Neuronal stem cell (in vitro differentiated cells): ENCODE data around the gene MRFAP1.
A peak's percentile ranks its signal among the peaks of the same experiment; 100 is the strongest.

Experiments
- DNase-seq: peaks from one replicate; pipeline ENCODE4 v3.0.0-alpha.2; 2013; ENCODE audit warnings: low spot score
- H2AFZ ChIP-seq: one replicate; pipeline ENCODE4 v1.6.1; 2013; ENCODE audit warnings: mild to moderate bottlenecking, low read length, inconsistent platforms
- H2AK5ac ChIP-seq: 2 replicates; pipeline ENCODE4 v1.6.1; 2013; ENCODE audit warnings: low read depth, mild to moderate bottlenecking, inconsistent platforms, low read length, moderate library complexity, mixed read lengths
- H2BK120ac ChIP-seq: 2 replicates; pipeline ENCODE4 v1.6.1; 2013; ENCODE audit warnings: low read depth, mild to moderate bottlenecking, inconsistent platforms, low read length, moderate library complexity, mixed read lengths
- H2BK12ac ChIP-seq: one replicate; pipeline ENCODE4 v1.6.1; 2013; ENCODE audit warnings: low read length, inconsistent platforms
- H2BK15ac ChIP-seq: 2 replicates; pipeline ENCODE4 v1.6.1; 2013; ENCODE audit warnings: mild to moderate bottlenecking, low read length, inconsistent platforms, mixed read lengths
- H2BK5ac ChIP-seq: one replicate; pipeline ENCODE4 v1.6.1; 2013; ENCODE audit warnings: inconsistent platforms, mild to moderate bottlenecking, low read length, moderate library complexity
- H3K14ac ChIP-seq: one replicate; pipeline ENCODE4 v1.6.1; 2013; ENCODE audit warnings: low read length, inconsistent platforms
- H3K18ac ChIP-seq: 2 replicates; pipeline ENCODE4 v1.6.1; 2013; ENCODE audit warnings: low read length, inconsistent platforms
- H3K23ac ChIP-seq: 2 replicates; pipeline ENCODE4 v1.6.1; 2013; ENCODE audit warnings: low read depth, mild to moderate bottlenecking, mixed read lengths, low read length, inconsistent platforms; ENCODE audit not compliant: poor library complexity
- H3K27ac ChIP-seq: replicated peaks from 3 replicates; pipeline ENCODE4 v1.5.1; 2013; ENCODE audit warnings: low read length, inconsistent platforms
- H3K27me3 ChIP-seq, 3 experiments: 2 replicates each; pipeline ENCODE4 v1.6.1; 2013; ENCODE audit warnings: low read length in 3 of 3, mild to moderate bottlenecking in 2 of 3, inconsistent platforms in 1 of 3, low read depth in 1 of 3, mixed read lengths in 1 of 3, moderate library complexity in 1 of 3; ENCODE audit not compliant: control insufficient read depth in 3 of 3, insufficient read depth in 3 of 3
- H3K36me3 ChIP-seq, 2 donors: replicated peaks in 1 of 2; 2 replicates each; pipeline ENCODE4 v1.6.1; 2013; ENCODE audit warnings: low read length in 2 of 2; ENCODE audit not compliant: control insufficient read depth in 2 of 2, insufficient read depth in 2 of 2
- H3K4ac ChIP-seq: 2 replicates; pipeline ENCODE4 v1.6.1; 2013; ENCODE audit warnings: inconsistent platforms, mild to moderate bottlenecking, low read length, moderate library complexity
- H3K4me1 ChIP-seq, 2 donors: 1 replicate in 1 of 2; 2 replicates in 1 of 2; pipeline ENCODE4 v1.6.1; 2013; ENCODE audit warnings: low read length in 2 of 2, low read depth in 1 of 2; ENCODE audit not compliant: control insufficient read depth in 2 of 2, insufficient read depth in 1 of 2
- H3K4me2 ChIP-seq: one replicate; pipeline ENCODE4 v1.6.1; 2013; ENCODE audit warnings: mild to moderate bottlenecking, low read length, inconsistent platforms; ENCODE audit not compliant: insufficient read depth, poor library complexity, severe bottlenecking
- H3K4me3 ChIP-seq, 2 donors: 2 replicates each; pipeline ENCODE4 v1.5.1; 2013; ENCODE audit warnings: low read length in 2 of 2, mild to moderate bottlenecking in 2 of 2, inconsistent platforms in 1 of 2, moderate library complexity in 1 of 2
- H3K79me1 ChIP-seq: one replicate; pipeline ENCODE4 v1.6.1; 2013; ENCODE audit warnings: low read depth, mild to moderate bottlenecking, inconsistent platforms, low read length, moderate library complexity
- H3K9ac ChIP-seq: one replicate; pipeline ENCODE4 v1.6.1; 2013; ENCODE audit warnings: mild to moderate bottlenecking, low read depth, low read length, inconsistent platforms; ENCODE audit not compliant: poor library complexity
- H3K9me3 ChIP-seq, 2 donors: replicated peaks in 1 of 2; 2 replicates each; pipeline versions ENCODE3 to v1.6.1; 2013; ENCODE audit warnings: low read length in 2 of 2, mild to moderate bottlenecking in 2 of 2, inconsistent platforms in 1 of 2, low read depth in 1 of 2, mixed read lengths in 1 of 2, moderate library complexity in 1 of 2; ENCODE audit not compliant: control insufficient read depth in 2 of 2, insufficient read depth in 1 of 2
- H4K8ac ChIP-seq: one replicate; pipeline ENCODE4 v1.6.1; 2013; ENCODE audit warnings: low read depth, mild to moderate bottlenecking, inconsistent platforms, low read length, moderate library complexity
- H4K91ac ChIP-seq: one replicate; pipeline ENCODE4 v1.6.1; 2013; ENCODE audit warnings: low read length, low read depth, mild to moderate bottlenecking, inconsistent platforms; ENCODE audit not compliant: poor library complexity
- WGBS, 2 donors: extraction: QIAGEN DNeasy Blood & Tissue Kit; methylation state at CpG; one replicate each; pipeline ENCODE4 v1.1.7; 2013; ENCODE audit warnings: missing lambda C conversion rate in 2 of 2, mixed read lengths in 1 of 2; ENCODE audit not compliant: insufficient read length in 2 of 2, insufficient replicate concordance in 1 of 2; ENCODE audit errors: extremely low coverage in 2 of 2; 5-methylcytosine and 5-hydroxymethylcytosine counted together

MRFAP1 gene

DNA sequence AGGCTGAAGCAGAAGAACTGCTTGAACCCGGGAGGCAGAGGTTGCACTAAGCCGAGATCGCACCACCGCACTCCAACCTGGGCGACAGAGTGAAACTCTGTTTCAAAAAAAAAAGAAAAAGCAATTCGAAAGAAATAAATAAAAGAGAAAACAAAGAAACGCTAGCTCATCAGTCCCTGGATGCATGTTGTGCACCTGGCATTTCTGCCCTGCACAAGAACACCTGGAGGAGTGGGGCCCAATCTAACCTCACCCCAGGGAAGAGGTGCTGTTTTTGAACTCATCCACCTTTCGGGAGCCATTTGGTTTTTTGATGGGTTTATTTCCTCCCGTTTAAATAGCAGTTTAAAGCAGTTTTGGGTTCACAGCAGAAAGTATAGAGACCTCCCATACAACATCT lies 5.7 kb upstream of the MRFAP1 start:
- Histone ChIP-seq H3K4me2 (no peak overlapping the region), H3K27me3 (no peaks in the 10 kb centered on the region), H3K9ac (no peak overlapping the region), H3K4ac (no peak overlapping the region), H4K91ac (no peak overlapping the region), H2AFZ (no peak overlapping the region), H2BK5ac (no peak overlapping the region), H3K27ac (no peak overlapping the region), H3K4me3 (no peak overlapping the region), H2BK15ac (no peak overlapping the region), H3K4me1 (peaks cover 0 to 3% of the 10 kb centered on the region in 2 donors), H3K23ac (no peak overlapping the region), H2BK12ac (no peak overlapping the region), H3K9me3 (peaks cover 0 to 2% of the 10 kb centered on the region in 2 donors), H3K18ac (no peak overlapping the region), H3K14ac (no peak overlapping the region), H2BK120ac (no peak overlapping the region), H3K36me3 (no peaks in the 10 kb centered on the region), H3K79me1 (no peaks in the 10 kb centered on the region), H2AK5ac (no peak overlapping the region), H4K8ac (no peak overlapping the region)
- no peak for DNase-seq
- WGBS, 2 donors = no CpG with 5 or more reads among the region's 9 CpGs

DNA sequence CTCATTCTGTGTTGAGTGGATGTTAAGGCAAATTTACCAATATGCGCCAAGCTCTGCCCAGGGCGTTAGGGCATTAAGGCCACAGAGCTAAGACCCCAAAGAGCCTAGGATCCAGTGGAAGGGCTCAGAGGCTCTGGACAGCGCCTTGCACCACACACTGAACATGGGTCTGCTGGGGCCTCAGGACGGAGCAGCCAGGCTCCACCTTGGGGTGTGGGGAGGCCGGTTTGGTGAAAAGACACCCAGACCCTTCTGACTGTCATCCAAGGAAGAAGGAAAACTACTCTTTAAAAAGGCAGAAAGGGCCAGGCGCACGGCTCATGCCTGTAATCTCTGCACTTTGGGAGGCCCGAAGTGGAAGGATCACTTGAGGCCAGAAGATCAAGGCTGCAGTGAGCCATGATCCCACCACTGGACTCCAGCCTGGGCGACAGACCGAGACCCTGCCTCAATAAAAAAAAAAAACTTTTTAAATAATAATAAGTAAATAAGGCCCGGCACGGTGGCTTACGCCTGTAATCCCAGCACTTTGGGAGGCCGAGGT lies 1.3 kb upstream of the MRFAP1 start:
- peaks cover 0 to 2% of the 10 kb centered on the region in 2 donors for H3K9me3 ChIP-seq
- H3K36me3 ChIP-seq = peaks cover 9 to 24% of the 10 kb centered on the region in 2 donors
- no peak overlapping the region for H3K23ac ChIP-seq
- WGBS, 2 donors = no CpG with 5 or more reads among the region's 14 CpGs
- no peak overlapping the region for H2BK15ac ChIP-seq
- H3K79me1 ChIP-seq = peaks cover 4% of the 10 kb centered on the region
- no peak overlapping the region for H3K9ac ChIP-seq
- H2AFZ ChIP-seq = no peak overlapping the region
- H3K4me2 ChIP-seq = no peak overlapping the region
- H2BK120ac ChIP-seq = no peak overlapping the region
- H3K27ac ChIP-seq = no peak overlapping the region
- H3K27me3 ChIP-seq = no peaks in the 10 kb centered on the region
- H2AK5ac ChIP-seq = peak overlapping the region; percentile 68
- H4K8ac ChIP-seq = peak overlapping the region; percentile 52
- H2BK5ac ChIP-seq = no peak overlapping the region
- no peak overlapping the region for H4K91ac ChIP-seq
- no peak overlapping the region for H3K18ac ChIP-seq
- H3K4me3 ChIP-seq = no peak overlapping the region
- peaks cover 4 to 9% of the 10 kb centered on the region in 2 donors for H3K4me1 ChIP-seq
- no peak overlapping the region for H3K4ac ChIP-seq
- peak overlapping the region; percentile 52 for H2BK12ac ChIP-seq
- no peak overlapping the region for H3K14ac ChIP-seq
- DNase-seq = no peak

DNA sequence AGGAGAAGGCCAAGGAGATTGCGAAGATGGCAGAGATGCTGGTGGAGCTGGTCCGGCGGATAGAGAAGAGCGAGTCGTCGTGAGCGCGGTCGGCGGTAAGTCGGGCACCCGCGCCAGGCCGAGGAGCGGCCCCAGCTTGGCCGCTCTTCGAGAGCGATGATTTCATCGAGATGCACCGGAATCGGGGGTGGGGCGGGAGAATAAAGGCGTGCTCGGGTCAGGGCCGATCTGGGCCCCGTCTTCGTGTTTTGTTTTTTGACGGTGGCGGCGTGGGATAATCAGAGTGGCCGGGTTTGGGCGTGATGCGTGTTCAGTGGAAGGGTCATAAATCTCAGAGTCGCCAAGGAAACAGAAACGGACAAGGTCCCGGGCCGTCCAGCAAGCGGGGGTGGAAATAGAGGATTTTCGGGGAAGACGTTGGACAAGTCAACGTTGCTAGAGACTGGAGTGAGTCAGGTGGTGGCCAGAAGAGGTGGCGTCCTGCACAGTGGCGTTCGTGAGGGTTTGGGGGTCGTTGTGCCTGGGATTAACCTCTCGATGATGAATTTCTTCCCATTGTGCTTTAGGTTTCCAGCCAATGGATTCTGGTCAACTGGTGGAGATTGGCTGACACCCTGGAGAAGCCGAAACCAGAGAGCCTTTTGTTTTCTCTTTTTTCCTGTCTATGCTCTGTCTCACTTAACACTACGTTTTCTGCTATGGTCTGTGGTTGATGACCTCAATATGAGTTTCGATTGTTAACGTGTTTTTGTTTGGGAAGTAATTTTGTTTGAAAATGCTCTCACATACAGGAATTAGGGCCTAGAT lies 882 bp downstream of the MRFAP1 start:
- Histone ChIP-seq H3K36me3 (peaks cover 9 to 24% of the 10 kb centered on the region in 2 donors), H3K23ac (no peak overlapping the region), H2BK5ac (peak overlapping the region; percentile 9), H2AK5ac (peak overlapping the region; percentile 85), H2BK120ac (no peak overlapping the region), H3K27ac (peak overlapping the region; percentile 86), H3K18ac (peak overlapping the region; percentile 29), H2BK15ac (no peak overlapping the region), H2AFZ (peak overlapping the region; percentile 92), H3K27me3 (no peaks in the 10 kb centered on the region), H3K4me2 (peak overlapping the region; percentile 81), H3K4ac (peak overlapping the region; percentile 95), H4K8ac (no peak overlapping the region), H3K4me1 (peaks cover 4 to 9% of the 10 kb centered on the region in 2 donors), H2BK12ac (no peak overlapping the region), H3K14ac (peak overlapping the region; percentile 63), H3K9ac (peak overlapping the region; percentile 99), H3K4me3 (peak overlapping the region; percentile 91 to 100), H3K79me1 (peaks cover 4% of the 10 kb centered on the region), H3K9me3 (peaks cover 0 to 2% of the 10 kb centered on the region in 2 donors), H4K91ac (no peak overlapping the region)
- no peak for DNase-seq
- WGBS, 2 donors = no CpG with 5 or more reads among the region's 50 CpGs

DNA sequence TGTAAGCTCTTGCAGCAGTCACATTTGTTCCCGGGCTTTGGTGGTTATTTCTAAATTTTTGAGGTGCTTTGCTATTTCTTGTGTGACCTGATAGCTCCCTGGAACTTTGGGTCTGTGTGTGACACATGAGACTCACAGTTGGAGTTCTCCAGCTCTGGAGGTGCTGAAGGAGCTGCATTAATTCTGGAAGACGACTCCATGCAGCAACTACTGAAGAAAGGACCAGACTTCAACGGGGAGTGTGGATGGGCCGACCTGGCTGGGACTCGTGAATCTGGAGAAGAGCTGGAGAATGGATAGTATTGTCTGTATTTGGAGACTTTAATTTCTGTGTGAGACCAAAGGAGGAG lies 1.5 kb downstream of the MRFAP1 start:
- no peak for DNase-seq
- Histone ChIP-seq H3K18ac (no peak overlapping the region), H3K79me1 (peaks cover 4% of the 10 kb centered on the region)

More for the DNA sequence above, 1.5 kb downstream of the MRFAP1 start:
- Histone ChIP-seq H3K36me3 (peaks cover 9 to 24% of the 10 kb centered on the region in 2 donors), H3K27ac (no peak overlapping the region), H2AFZ (no peak overlapping the region), H2BK5ac (no peak overlapping the region), H2BK12ac (no peak overlapping the region), H3K4me3 (peak overlapping the region in 1 of 2 donors; percentile 100), H3K4me1 (peaks cover 4 to 9% of the 10 kb centered on the region in 2 donors), H4K91ac (no peak overlapping the region), H2AK5ac (no peak overlapping the region), H3K9ac (no peak overlapping the region), H3K23ac (no peak overlapping the region), H3K4ac (no peak overlapping the region), H2BK120ac (no peak overlapping the region), H3K14ac (no peak overlapping the region), H3K4me2 (peak overlapping the region; percentile 81), H2BK15ac (no peak overlapping the region), H3K27me3 (no peaks in the 10 kb centered on the region), H3K9me3 (peaks cover 0 to 2% of the 10 kb centered on the region in 2 donors), H4K8ac (no peak overlapping the region)
- no CpG with 5 or more reads among the region's 5 CpGs for WGBS, 2 donors
